Activated CD4-positive, alpha-beta T cell treated with anti-CD3 and anti-CD28 coated beads, Interleukin-2, amount 50 U/mL, for 16 hours (primary cell): ENCODE results near the gene ARMH3.
"Not testable (repeated sequence)": the region's sequence is repeated elsewhere in the genome, so short reads cannot be mapped to it uniquely, and the experiment has no call there.

ENCODE experiments used
- DNase-seq: peaks from one replicate; pipeline ENCODE4 v3.0.0-alpha.2; 2020

ARMH3 gene, protein sequence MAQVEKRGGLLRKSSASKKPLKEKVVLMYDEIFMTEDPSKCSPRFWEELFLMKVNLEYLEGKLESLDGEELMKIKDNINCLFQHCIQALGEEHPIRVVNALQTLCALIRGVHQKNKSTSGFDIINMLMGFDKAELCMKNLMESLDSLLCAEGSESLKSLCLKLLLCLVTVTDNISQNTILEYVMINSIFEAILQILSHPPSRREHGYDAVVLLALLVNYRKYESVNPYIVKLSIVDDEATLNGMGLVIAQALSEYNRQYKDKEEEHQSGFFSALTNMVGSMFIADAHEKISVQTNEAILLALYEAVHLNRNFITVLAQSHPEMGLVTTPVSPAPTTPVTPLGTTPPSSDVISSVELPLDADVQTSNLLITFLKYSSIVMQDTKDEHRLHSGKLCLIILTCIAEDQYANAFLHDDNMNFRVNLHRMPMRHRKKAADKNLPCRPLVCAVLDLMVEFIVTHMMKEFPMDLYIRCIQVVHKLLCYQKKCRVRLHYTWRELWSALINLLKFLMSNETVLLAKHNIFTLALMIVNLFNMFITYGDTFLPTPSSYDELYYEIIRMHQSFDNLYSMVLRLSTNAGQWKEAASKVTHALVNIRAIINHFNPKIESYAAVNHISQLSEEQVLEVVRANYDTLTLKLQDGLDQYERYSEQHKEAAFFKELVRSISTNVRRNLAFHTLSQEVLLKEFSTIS

DNA sequence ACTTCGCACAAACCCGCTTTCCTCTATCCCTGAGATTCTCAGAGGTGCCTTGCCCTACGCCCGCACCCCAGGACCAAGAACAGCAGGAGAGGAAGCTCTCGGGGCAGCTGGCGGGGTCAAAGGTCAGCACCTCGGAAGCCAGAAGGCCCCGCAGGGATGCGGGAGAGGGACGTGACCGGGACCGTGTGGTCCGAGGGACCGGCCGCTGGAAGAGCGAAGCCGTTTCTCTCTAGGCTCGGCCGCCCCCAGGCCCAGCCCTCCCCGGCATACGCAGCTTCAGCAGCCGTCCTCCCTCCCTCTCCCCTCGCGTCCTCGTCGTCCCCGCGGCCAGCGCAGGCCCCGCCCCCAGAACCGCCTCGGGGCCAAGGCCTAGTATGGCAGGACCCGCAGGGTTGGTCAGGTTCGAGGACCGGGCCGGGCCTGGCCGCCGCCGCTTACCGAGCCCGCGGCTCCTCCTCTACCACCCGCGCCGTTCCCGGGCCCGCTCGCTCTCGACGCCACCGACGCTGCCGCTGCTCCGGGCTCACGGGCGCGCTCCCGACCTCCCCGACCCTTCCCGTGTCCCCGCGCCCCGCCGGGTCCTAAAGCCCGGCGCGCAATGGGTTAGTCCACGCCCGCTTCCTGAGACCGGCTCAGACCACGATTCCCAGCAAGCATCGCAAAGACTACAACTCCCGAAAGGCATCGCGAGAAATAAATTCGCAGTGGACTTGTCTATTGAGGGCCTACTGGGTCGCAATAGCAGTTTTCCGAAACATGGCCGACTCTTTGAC, at the start of gene ARMH3:
TSS of gene ARMH3 (minus strand) at position 527 of the 773 bp plus-strand sequence. CDS start 16,059 bp downstream, outside the sequence.
- peak; percentile 96 for DNase-seq

DNA sequence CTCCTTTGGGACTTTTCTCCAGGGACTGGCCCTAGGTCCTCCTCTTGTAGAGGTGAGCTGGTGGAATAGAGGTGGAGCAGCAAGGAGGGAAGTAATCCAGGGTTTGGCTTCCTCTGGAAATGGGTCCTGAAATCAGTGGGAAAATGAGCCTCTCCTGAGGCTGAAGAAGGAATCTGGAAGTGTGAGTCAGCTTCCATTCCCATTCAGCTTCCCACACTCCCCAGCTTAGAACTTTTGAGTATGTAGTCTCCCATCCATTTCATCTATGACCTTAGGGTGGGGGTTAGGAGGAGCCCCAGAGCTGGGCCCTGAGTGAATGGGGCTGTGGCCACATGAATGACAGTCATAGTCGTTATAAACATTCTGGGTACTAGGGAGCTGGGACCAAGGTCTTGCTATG, 46.4 kb upstream of the ARMH3 start:
- no peak for DNase-seq

DNA sequence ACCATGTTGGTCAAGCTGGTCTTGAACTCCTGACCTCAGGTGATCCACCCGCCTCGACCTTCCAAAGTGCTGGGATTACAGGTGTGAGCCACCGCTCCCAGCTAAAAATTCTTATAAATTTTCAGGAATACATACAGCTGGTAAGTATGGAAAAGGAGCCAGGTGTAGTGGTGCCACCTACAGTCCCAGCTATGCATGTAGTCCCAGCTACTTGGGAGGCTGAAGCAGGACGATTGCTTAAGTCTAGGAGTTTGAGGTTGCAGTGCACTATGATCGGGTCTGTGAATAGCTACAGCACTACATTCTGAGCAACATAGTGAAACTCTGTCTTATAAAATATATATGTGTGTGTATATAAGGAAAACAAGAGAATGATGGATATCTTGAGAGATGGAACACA, 45.2 kb upstream of the ARMH3 start:
- DNase-seq = no peak

DNA sequence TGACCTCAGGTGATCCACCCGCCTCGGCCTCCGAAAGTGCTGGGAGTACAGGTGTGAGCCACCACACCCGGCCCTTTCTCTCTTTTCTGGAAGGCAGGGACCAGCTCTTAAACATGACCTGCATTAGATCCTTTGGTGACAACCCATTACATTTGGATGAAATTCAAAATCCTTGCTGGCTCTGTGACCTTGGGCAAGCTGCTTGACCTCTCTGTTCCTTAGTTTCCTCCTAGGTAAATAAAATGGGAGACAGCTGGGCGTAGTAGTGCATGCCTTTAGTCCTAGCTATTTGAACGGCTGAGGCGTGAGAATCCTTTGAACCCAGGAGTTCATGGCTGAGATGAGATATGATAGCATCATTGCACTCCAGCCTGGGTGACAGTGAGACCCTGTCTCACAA, 40.5 kb upstream of the ARMH3 start:
- no peak for DNase-seq

DNA sequence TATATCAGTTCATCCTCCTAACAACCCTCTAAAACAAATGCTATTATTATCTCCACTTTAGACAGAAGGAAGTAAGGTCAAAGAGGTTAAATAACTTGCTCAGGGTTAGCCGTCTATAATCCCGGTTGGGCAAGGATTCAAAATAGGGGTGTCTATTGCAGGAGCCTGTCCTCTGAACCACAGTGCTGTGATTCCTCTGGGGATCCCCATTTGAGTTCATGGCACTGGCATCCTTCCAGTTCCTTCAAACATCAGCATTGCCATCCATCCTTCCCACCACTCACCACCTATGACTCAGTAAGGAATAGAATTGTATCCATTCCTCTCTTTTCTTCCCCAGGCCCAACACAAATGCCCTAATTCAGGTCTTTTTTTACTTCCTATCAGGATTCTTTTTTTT, 34.8 kb upstream of the ARMH3 start:
- no peak for DNase-seq

DNA sequence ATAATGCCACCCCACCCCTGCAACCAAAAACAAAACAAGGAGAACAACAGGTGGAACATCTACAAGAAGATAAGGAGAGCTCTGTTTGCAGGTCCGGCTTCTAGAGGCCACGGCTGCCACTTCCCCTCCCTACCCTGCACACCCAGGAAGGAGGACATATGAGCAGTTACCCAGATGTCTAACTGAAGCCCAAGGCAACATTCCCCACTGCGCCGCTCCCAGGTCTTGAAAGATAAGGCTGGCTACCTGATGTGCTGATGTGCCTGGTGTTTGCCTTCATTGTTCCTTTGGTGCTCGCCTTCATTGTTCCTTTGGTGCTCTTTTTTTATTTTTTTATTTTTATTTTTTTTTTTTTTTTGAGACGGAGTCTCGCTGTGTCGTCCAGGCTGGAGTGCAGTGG, 30.2 kb upstream of the ARMH3 start:
- DNase-seq = no peak

DNA sequence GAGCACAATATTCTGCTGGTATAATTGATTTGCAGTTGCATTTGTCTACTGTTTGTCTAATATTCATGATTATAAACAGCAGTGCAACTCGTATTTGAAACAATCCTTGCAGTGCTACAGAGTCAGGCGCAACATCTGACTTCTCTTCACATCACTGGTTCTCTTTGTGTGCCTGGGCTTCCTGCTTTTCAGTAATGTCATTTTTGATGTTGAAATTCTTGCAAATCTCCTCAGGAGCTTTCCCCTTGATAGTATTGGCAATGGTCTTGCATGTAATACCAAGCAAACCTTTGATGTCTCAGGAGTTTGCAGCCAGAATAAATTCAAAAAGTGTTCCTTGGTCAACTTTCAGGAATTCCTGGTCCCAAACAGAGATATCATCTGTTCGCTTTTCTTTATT, 29.4 kb upstream of the ARMH3 start:
- no peak for DNase-seq

DNA sequence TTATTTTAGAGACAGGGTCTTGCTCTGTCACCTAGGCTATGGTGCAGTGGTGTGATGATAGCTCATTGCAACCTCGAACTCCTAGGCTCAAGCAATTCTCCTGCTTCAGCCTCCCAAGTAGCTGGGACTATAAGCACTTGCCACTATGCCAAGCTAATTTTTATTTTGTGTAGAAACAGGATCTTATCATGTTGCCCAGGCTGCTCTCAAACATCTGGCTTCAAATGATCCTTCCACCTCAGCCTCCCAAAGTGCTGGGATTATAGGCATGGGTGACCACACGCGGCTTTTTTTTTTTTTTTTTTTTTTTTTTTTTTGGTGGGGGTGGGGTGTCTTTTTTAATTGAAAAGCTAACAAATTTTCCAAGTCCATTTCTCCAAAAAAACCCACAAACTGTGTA, 27.6 kb upstream of the ARMH3 start:
- no peak for DNase-seq

DNA sequence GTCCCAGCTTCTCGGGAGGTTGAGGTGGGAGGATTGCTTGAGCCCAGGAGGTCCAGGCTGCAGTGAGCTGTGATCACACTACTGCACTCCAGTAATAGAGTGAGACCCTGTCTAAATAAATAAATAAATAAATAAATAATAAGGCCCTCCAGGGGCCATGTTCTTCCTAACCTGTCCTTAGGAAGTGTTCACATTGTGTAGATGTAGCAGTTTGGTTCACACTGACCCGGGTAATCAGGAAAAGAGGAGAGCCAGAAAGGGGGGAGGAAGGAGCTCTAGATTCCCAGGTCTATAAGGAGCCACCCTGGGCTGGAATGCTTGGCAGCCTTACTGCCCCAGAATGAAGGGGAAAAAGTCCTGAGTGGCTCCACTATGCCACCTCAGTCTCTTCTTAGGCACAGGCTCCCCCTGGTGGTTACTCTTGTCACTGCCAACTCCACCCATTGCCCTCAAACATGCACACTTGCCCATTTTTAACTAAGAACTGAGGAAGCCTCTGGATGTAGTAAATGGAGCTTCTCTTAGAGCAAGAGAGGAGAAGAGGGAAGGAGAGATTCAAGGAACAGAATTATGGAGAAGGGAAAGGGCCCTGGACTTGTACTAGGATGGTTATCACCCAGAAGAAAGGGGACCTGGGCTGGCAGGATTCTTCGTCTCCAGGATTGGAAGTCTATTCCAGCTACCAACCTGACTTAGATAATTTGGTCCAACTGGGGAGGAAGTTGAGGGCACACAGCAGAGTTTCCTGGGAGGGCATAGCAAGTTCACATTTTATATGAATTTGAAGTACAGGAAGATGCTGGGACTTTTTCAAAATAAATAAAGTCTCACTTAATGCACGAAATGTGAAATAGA, 16.9 kb upstream of the ARMH3 start:
- peak; percentile 82 for DNase-seq

DNA sequence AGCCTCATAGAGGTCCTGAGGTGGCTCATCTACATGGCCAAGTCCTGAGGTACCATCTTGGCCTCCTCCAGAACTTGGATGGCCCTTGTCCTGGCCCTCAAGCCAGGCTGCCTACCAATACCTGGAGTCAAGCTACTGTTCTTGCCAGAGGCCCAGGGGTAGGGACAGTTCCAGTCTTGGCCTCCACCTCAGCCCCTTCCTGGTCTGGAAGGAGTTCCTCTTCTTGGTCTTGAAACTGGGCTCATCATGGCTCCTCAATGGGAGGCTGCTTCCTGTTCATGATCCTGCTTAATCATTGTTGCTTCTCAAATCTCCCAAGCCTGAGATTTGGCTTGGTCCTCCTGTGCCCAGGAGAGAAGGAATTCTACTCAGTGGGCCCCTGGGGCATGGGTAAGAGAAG, 13.1 kb upstream of the ARMH3 start:
- no peak for DNase-seq

DNA sequence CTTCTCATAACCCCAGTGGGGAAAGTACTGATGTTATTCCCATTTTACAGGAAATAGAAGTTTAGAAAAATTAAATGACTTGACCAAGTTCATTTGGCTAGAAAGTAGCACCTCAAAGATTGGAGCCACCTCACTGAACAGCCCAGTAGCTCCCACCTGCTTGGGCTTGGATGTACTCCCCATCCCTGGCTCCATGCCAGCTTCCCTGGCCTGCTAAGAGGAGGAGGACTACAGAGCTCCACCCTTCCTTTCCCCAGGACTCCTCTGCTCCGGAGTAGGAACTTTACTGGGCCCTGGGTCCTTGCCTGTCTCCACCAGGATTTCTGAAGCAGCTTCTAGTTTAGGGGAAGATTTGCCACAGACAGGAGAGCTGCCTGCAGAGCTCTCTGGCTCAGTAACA, 12.2 kb upstream of the ARMH3 start:
- no peak for DNase-seq

DNA sequence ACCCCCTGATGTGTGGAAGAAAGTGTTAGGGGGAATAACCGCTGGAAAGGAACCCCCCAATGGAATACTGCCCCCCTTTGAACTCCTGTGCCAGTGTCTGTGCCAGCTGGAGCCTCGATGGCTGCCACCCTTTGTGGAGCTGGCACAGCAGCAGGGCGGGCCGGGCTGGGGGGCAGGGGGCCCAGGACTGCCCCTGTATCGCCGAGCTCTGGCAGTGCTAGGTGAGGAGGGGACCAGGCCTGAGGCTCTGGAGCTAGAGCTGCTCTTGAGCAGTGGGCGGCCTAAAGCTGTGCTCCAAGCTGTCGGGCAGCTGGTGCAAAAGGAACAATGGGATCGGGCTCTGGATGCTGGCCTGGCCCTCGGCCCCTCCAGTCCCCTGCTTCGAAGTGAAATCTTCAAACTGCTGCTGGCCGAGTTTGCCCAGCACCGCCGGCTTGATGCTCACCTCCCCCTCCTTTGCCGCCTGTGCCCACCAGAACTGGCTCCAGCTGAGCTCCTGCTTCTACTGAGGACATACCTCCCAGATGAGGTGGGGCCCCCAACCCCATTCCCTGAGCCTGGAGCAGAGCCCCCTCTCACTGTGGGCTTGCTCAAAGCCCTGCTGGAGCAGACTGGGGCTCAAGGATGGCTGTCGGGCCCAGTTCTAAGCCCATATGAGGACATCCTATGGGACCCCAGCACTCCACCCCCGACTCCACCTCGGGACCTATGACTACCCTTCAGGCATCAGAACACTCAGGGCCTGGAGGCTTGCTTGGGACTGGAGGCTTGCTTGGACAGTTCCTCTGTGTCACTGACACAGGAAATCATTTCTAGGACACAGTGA, 11.3 kb upstream of the ARMH3 start:
- DNase-seq = no peak

DNA sequence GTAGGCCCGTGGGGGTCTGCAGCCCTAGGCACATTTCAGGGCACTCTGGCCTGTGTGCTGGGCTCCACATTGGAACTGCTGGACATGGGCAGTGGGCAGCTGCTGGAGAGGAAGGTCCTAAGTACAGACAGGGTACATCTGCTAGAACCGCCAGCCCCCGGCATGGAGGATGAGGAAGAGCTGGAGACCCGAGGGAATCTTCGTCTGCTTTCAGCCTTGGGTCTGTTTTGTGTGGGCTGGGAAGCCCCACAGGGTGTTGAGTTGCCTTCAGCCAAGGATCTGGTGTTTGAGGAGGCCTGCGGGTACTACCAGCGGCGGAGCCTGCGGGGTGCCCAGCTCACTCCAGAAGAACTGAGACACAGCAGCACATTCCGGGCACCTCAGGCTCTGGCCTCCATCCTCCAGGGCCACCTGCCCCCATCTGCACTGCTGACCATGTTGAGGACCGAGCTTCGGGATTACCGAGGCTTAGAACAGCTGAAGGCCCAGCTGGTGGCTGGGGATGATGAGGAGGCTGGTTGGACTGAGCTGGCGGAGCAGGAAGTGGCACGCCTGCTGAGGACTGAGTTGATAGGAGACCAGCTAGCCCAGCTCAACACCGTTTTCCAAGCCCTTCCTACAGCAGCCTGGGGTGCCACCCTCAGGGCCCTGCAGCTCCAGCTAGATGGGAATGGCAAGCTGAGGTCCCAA, 10.6 kb upstream of the ARMH3 start:
- DNase-seq = no peak

DNA sequence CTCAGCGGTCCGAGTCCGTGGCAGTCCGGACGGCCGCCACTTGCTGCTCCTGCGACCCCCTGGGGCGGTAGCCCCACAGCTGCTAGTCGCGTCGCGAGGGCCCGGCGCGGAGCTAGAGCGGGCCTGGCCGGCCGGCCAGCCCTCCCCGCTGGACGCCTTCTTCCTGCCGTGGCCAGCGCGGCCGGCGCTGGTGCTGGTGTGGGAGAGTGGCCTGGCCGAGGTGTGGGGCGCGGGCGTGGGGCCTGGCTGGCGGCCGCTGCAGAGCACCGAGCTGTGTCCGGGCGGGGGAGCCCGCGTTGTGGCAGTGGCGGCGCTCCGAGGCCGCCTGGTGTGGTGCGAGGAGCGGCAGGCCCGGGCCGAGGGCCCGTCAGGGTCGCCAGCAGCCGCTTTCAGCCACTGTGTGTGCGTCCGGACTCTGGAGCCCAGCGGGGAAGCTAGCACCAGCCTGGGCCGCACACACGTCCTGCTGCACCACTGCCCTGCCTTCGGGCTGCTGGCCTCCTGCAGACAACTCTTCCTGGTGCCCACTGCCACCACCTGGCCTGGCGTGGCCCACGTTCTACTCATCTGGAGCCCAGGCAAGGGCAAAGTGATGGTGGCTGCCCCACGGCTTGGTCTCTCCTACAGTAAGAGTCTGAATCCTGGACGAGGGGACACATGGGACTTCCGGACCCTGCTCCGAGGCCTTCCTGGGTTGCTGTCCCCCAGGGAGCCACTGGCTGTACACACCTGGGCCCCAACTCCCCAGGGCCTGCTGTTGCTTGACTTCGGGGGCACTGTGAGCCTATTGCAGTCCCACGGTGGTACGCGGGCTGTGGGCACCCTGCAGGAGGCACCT, 9.8 kb upstream of the ARMH3 start:
- no peak for DNase-seq

DNA sequence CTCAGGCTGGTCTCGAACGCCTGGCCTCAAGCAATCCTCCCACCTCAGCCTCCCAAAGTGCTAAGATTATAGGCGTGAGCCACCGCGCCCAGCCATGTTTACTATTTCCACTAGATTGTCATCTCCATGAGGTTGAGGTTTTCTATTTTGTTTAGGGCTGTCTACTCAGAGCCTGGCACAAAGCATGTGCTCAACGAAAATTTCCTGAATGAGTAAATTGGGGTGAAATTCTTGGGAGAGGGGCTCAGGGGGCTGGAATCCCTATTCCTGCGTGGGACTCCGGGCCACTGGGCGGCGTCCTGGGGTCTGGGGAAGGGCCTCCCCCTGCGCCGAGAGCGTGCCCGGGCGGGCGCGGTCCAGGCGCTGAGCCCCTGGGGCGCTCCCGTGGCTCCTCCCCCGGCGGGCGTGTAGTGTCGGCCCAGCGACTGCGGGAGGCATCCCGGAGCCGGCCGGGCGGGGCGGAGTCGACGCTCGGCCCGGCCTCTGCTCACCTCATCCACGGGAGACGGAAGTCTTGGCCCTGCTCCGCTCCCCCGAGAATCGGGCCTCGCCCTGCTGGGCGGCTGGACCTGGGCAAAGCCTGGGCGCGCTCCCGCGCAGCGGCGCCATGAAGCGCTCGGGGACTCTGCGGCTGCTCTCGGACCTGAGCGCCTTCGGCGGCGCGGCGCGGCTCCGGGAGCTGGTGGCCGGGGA, 9.0 kb upstream of the ARMH3 start, which contains the start of gene HPS6:
TSS of gene HPS6 (plus strand) at position 482 of the 693 bp plus-strand sequence. CDS start at position 608, 126 bp downstream.
- peak; percentile 91 for DNase-seq

DNA sequence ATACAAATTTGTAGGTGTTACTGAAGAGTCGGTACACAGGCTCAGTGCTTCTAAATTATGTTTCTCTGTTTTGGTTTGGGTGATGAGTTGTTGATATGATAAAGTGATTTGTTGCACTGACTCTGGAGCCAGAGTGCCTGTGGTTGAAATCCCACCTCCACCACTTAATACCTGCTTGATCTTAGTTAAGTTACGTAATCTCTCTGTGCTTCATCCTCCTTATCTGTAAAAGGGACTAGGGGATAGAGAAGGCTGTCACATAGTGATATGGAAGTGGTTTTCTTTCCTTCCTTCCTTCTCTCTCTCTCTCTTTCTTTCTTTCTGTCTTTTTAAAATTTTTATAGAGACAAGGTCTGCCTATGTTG, 8.5 kb upstream of the ARMH3 start:
- no peak for DNase-seq

DNA sequence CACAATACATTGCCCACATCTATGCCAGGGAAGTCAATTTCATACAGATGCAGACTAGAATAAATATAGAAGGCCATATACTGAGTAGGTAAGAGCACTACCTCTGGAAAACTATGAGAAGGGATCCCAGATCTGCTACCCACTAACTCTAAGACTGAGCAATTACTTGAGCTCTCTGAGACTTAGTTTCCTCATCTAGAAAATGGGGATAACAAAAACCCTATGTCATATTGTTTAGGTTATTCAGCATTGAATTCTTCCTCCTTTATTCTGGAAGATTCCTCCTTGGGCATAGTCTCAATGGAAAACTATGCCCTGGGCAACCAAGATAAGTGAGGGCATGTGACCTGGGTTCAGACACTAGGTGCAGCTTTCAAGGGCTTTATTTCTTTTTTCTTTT, 4.0 kb upstream of the ARMH3 start:
- no peak for DNase-seq

DNA sequence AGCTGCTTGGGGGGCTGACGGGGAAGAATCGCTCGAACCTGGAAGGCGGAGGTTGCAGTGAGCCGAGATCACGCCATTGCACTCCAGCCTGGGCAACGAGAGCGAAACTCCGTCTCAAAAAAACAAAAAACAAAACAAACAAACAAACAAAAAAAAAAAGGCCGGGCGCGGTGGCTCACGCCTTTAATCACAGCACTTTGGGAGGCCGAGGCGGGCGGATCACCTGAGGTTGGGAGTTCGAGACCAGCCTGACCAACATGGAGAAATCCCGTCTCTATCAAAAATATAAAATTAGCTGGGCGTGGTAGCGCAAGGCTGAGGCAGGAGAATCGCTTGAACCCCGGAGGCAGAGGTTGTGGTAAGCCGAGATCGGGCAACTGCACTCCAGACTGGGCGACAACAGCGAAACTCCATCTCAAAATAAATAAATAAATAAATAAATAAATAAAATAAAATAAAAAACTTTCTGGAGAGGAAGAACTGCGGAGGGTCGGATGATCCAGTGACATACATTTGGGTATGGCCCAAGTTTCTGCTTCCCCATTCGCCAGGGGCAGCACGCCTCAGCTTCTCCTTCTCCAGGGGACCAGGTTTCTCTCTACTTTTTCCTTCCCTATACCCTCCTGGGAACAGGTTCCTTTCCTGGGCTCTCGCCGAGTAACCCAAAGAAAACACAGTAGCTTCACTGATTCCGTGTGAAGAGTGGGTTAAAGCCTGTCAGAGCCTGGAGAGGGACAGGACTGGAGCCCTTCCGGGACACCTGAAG, 909 bp downstream of the ARMH3 start:
- not testable (repeated sequence) for DNase-seq

DNA sequence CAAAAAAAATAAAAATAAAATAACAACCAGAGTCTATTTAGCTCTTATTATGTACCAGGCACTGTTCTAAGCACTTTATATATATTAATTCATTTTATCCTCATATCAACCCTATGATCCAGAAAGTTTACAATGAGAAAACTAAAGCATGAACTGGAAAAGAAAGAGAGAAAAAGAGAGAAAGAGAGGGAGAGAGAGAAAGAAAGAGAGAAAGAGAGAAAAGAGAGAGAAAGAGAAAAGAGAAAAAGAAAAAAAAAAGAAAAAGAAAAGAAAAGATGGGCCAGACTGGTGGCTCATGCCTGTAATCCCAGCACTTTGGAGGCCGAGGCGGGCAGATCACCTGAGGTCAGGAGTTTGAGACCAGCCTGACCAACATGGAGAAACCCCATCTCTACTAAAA, 9.9 kb downstream of the ARMH3 start:
- DNase-seq = no peak
